Superior temporal gyrus (tissue), 1 donor: Measurements from ENCODE around the gene GRIFIN.
"Not testable (repeated sequence)": the region's sequence is repeated elsewhere in the genome, so short reads cannot be mapped to it uniquely, and the experiment has no call there.

Source experiments
- DNase-seq: peaks from one replicate; pipeline ENCODE4 v3.0.0-alpha.2; 2016; ENCODE audit errors: extremely low spot score

The GRIFIN gene

GRCh38 chr7:2453849-2454248 lies 22.3 kb downstream of the GRIFIN start:
- DNase-seq: not testable (repeated sequence)

GRCh38 chr7:2452643-2453270 lies 23.4 kb downstream of the GRIFIN start:
- DNase-seq: no peak

GRCh38 chr7:2452074-2452507 lies 24.1 kb downstream of the GRIFIN start:
- no peak for DNase-seq

- peak; percentile 73 for DNase-seq
These were observed 24.8 kb downstream of the GRIFIN start for GRCh38 chr7:2451171-2452073.

- DNase-seq: no peak
These were observed 25.7 kb downstream of the GRIFIN start for GRCh38 chr7:2450198-2451107.

- DNase-seq: no peak
These were observed 29.5 kb downstream of the GRIFIN start for GRCh38 chr7:2446676-2447075.

GRCh38 chr7:2445898-2446555 lies 30.2 kb downstream of the GRIFIN start:
- no peak for DNase-seq

- DNase-seq: no peak
These were observed 31.2 kb downstream of the GRIFIN start for GRCh38 chr7:2445047-2445446.

GRCh38 chr7:2444476-2444875 lies 31.7 kb downstream of the GRIFIN start:
- DNase-seq: peak; percentile 42

- DNase-seq: no peak
These were observed 32.7 kb downstream of the GRIFIN start for GRCh38 chr7:2443491-2443890.

GRCh38 chr7:2441430-2442058 lies 34.7 kb downstream of the GRIFIN start:
- DNase-seq: no peak

GRCh38 chr7:2440608-2441245 lies 35.5 kb downstream of the GRIFIN start:
- no peak for DNase-seq

- DNase-seq: no peak
These were observed 37.4 kb downstream of the GRIFIN start for GRCh38 chr7:2438775-2439174.

GRCh38 chr7:2438186-2438585 lies 38.0 kb downstream of the GRIFIN start:
- no peak for DNase-seq

- DNase-seq: no peak
These were observed 38.6 kb downstream of the GRIFIN start for GRCh38 chr7:2437537-2438148.

- DNase-seq: no peak
These were observed 39.1 kb downstream of the GRIFIN start for GRCh38 chr7:2437136-2437535.

GRCh38 chr7:2436341-2437104 lies 39.7 kb downstream of the GRIFIN start:
- peak; percentile 33 for DNase-seq

- DNase-seq: no peak
These were observed 41.1 kb downstream of the GRIFIN start for GRCh38 chr7:2435146-2435545.
